Neural cell (in vitro differentiated cells): ENCODE data around the gene ZBTB7C. TPM values are rescaled to one million over a fixed set of nuclear protein-coding genes. Genes with fewer than 3 reads are reported as not detected.

Source experiments
- H2AFZ ChIP-seq: fragments of 200-600, 300-800 bp; sonication (generic), shearing (Covaris generic); 2 replicates; pipeline ENCODE4 v1.6.0; 2014; ENCODE audit warnings: low read depth, mild to moderate bottlenecking, antibody characterized with exemption, low read length, moderate library complexity
- H3F3A ChIP-seq: fragments of 200-600 bp; shearing (Covaris generic); 2 replicates; pipeline ENCODE4 v1.6.1; 2016; ENCODE audit warnings: mild to moderate bottlenecking, moderate library complexity, mixed read lengths, antibody characterized with exemption, low read length; ENCODE audit not compliant: insufficient read depth, poor library complexity, severe bottlenecking
- H3K27ac ChIP-seq: fragments of 200-600, 300-800 bp; sonication (generic), shearing (Covaris generic); 2 replicates; pipeline ENCODE4 v1.5.1; 2014; ENCODE audit warnings: mild to moderate bottlenecking, low read length, moderate library complexity
- H3K27me3 ChIP-seq: fragments of 300-800, 200-600 bp; sonication (generic), shearing (Covaris generic); 2 replicates; pipeline ENCODE4 v1.6.0; 2014; ENCODE audit warnings: mild to moderate bottlenecking, low read depth, low read length, moderate library complexity; ENCODE audit not compliant: insufficient read depth
- H3K36me3 ChIP-seq: fragments of 300-800, 200-600 bp; sonication (generic), shearing (Covaris generic); 2 replicates; pipeline ENCODE4 v1.5.1; 2014; ENCODE audit warnings: mild to moderate bottlenecking, antibody characterized with exemption, low read length, moderate library complexity; ENCODE audit not compliant: insufficient read depth
- H3K4me2 ChIP-seq: fragments of 300-800, 200-600 bp; sonication (generic), shearing (Covaris generic); 2 replicates; pipeline ENCODE4 v1.6.0; 2014; ENCODE audit warnings: mild to moderate bottlenecking, low read length
- H3K4me3 ChIP-seq: fragments of 300-800, 200-600 bp; sonication (generic), shearing (Covaris generic); 2 replicates; pipeline ENCODE4 v1.5.1; 2014; ENCODE audit warnings: mild to moderate bottlenecking, low read length, moderate library complexity
- H3K79me2 ChIP-seq: fragments of 200-600 bp; shearing (Covaris generic); replicated peaks from 2 replicates; pipeline ENCODE4 v1.6.0; 2014; ENCODE audit warnings: mild to moderate bottlenecking, low read length, moderate library complexity; ENCODE audit not compliant: insufficient read depth
- H3K9ac ChIP-seq: fragments of 300-800, 200-600 bp; sonication (generic), shearing (Covaris generic); 2 replicates; pipeline ENCODE4 v1.6.1; 2016; ENCODE audit warnings: mild to moderate bottlenecking, low read length, mixed read lengths
- H3K9me2 ChIP-seq: fragments of 200-600 bp; shearing (Covaris generic); 2 replicates; pipeline ENCODE4 v1.6.1; 2016; ENCODE audit warnings: mild to moderate bottlenecking, low read length, mixed read lengths; ENCODE audit not compliant: insufficient read depth
- H3K9me3 ChIP-seq: fragments of 200-600, 300-800 bp; sonication (generic), shearing (Covaris generic); 2 replicates; pipeline ENCODE4 v1.6.1; 2016; ENCODE audit warnings: mild to moderate bottlenecking, mixed run types, low read length, moderate library complexity, mixed read lengths
- H4K20me1 ChIP-seq: fragments of 200-600 bp; shearing (Covaris generic); 2 replicates; pipeline ENCODE4 v1.6.1; 2016; ENCODE audit warnings: mild to moderate bottlenecking, mixed run types; ENCODE audit not compliant: insufficient read depth
- CTCF ChIP-seq: fragments of 450-650 bp; IDR thresholded peaks from 2 replicates; pipeline ENCODE4 v1.5.1; 2014; ENCODE audit warnings: antibody characterized with exemption, mild to moderate bottlenecking, moderate library complexity; ENCODE audit not compliant: poor library complexity, severe bottlenecking
- EP300 ChIP-seq: fragments of 450-650 bp; conservative IDR thresholded peaks from 2 replicates; pipeline ENCODE4 v1.6.1; 2014; ENCODE audit warnings: antibody characterized with exemption, mild to moderate bottlenecking, moderate library complexity; ENCODE audit not compliant: poor library complexity, severe bottlenecking
- EZH2 ChIP-seq: fragments of 200-600, 300-800 bp; shearing (Covaris generic), sonication (generic); IDR thresholded peaks from 2 replicates; pipeline ENCODE4 v1.6.1; 2014; ENCODE audit warnings: antibody characterized with exemption, low read length, borderline replicate concordance, mild to moderate bottlenecking; ENCODE audit not compliant: insufficient read depth, poor library complexity, severe bottlenecking
- MXI1 ChIP-seq: fragments of 450-650 bp; conservative IDR thresholded peaks from 2 replicates; pipeline ENCODE4 v1.6.1; 2014; ENCODE audit warnings: antibody characterized with exemption, mild to moderate bottlenecking; ENCODE audit not compliant: poor library complexity, severe bottlenecking
- POLR2AphosphoS5 ChIP-seq: IDR thresholded peaks from 2 replicates; pipeline ENCODE4 v1.6.1; 2012
- RAD21 ChIP-seq: fragments of 450-650 bp; conservative IDR thresholded peaks from 2 replicates; pipeline ENCODE4 v1.6.1; 2014; ENCODE audit warnings: antibody characterized with exemption, mild to moderate bottlenecking, moderate library complexity
- REST ChIP-seq: IDR thresholded peaks from 2 replicates; pipeline ENCODE4 v1.6.1; 2012; ENCODE audit warnings: borderline replicate concordance
- SMC3 ChIP-seq: fragments of 450-650 bp; conservative IDR thresholded peaks from 2 replicates; pipeline ENCODE4 v1.6.1; 2014; ENCODE audit warnings: antibody characterized with exemption, mild to moderate bottlenecking, moderate library complexity; ENCODE audit not compliant: poor library complexity
- TAF1 ChIP-seq: IDR thresholded peaks from 2 replicates; pipeline ENCODE4 v1.6.1; 2012; ENCODE audit warnings: low read depth
- polyA plus RNA-seq: library from polyadenylated mRNA; depleted of rRNA; stranded (reverse); fragments of >200 nt; gene quantifications from 2 replicates; pipeline ENCODE4 v1.2.3, GENCODE V29; 2014

Gene ZBTB7C
- polyA plus RNA-seq, 1 donor from 2014 or later, result 2.4 TPM

DNA sequence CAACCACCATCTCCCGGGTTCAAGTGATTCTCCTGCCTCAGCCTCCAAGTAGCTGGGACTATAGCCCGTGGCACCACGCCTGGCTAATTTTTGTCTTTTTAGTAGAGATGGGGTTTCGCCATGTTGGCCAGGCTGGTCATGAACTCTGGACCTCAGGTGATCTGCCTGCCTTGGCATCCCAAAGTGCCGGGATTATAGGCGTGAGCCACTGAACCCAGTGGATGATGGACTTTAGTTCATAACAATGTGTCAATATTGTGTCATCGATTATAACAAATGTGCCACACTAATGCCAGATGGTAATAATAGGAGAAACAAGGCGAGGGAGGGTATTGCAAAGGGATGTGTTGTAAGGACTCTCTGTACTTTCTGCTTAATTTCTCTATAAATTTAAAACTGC is 216.6 kb downstream of the ZBTB7C start (continued):
- TF ChIP-seq SMC3, result no peak

GRCh38 chr18:48191494-48191893 is 217.7 kb downstream of the ZBTB7C start:
- no peak overlapping the region for H3K27ac ChIP-seq

DNA sequence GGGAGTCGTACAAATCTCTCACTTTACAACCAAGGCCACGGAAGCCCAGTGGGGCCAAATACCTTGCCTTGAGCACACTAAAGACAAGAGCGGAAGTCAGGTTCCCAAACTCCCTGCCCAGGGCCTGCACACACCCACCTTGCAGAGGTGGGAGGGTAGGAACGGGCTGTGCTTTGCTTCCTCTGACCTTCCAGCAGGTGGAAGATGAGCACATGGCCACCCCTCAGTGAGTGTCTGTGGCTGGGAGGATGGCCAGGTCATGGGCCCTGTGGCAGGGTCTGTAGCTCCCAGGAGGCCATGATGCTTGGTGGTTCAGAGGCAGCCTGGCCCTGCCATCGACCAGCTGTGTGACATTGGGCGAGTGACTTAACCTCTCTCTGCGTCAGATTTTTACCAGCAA is 218.2 kb downstream of the ZBTB7C start:
- H3F3A ChIP-seq, result no peaks in the 10 kb centered on the region
- H3K27me3 ChIP-seq, result no peaks in the 10 kb centered on the region
- H3K9me3 ChIP-seq, result no peaks in the 10 kb centered on the region
- no peaks in the 10 kb centered on the region for H3K36me3 ChIP-seq
- TF ChIP-seq POLR2AphosphoS5, result no peak
- no peak for TF ChIP-seq TAF1
- TF ChIP-seq CTCF, result no peak
- no peak for TF ChIP-seq REST
- TF ChIP-seq SMC3, result no peak
- TF ChIP-seq EZH2, result no peak
- TF ChIP-seq EP300, result no peak
- TF ChIP-seq RAD21, result no peak
- no peak for TF ChIP-seq MXI1
- H3K9me2 ChIP-seq, result no peaks in the 10 kb centered on the region
- no peak overlapping the region for H3K4me3 ChIP-seq
- H3K9ac ChIP-seq, result no peak overlapping the region
- no peaks in the 10 kb centered on the region for H4K20me1 ChIP-seq
- no peaks in the 10 kb centered on the region for H3K79me2 ChIP-seq
- no peak overlapping the region for H3K4me2 ChIP-seq
- H3K27ac ChIP-seq, result no peak overlapping the region
- H2AFZ ChIP-seq, result no peak overlapping the region

More at GRCh38 chr18:48191494-48191893, 217.7 kb downstream of the ZBTB7C start:
- no peaks in the 10 kb centered on the region for H3F3A ChIP-seq
- no peak overlapping the region for H3K4me2 ChIP-seq
- H2AFZ ChIP-seq, result no peak overlapping the region
- no peak overlapping the region for H3K4me3 ChIP-seq
- no peaks in the 10 kb centered on the region for H3K9me3 ChIP-seq
- no peaks in the 10 kb centered on the region for H4K20me1 ChIP-seq
- no peak overlapping the region for H3K9ac ChIP-seq
- TF ChIP-seq EZH2 (no peak), REST (no peak), TAF1 (no peak), MXI1 (no peak), POLR2AphosphoS5 (no peak), RAD21 (no peak), SMC3 (no peak), EP300 (no peak)
- H3K27me3 ChIP-seq, result no peaks in the 10 kb centered on the region
- H3K9me2 ChIP-seq, result no peaks in the 10 kb centered on the region
- H3K36me3 ChIP-seq, result no peaks in the 10 kb centered on the region
- H3K79me2 ChIP-seq, result no peaks in the 10 kb centered on the region
